Sigmoid colon (tissue), 7 donors: ENCODE results near the gene CEP295NL. TPM values are rescaled to one million over a fixed set of nuclear protein-coding genes. Genes with fewer than 3 reads are reported as not detected.

Source experiments
- DNase-seq: peaks from one replicate; pipeline ENCODE4 v3.0.0-alpha.2; 2019
- H3K27ac ChIP-seq, 4 donors: fragments of 200-600 bp; sonication (generic); one replicate each; pipeline ENCODE4 v1.5.1; 2016 to 2019; ENCODE audit warnings: mild to moderate bottlenecking in 1 of 4
- H3K27me3 ChIP-seq, 3 donors: fragments of 200-600 bp; sonication (generic); one replicate each; pipeline ENCODE4 v1.5.1; 2019; ENCODE audit warnings: mild to moderate bottlenecking in 1 of 3
- H3K36me3 ChIP-seq, 4 donors: fragments of 200-600 bp; sonication (generic); one replicate each; pipeline ENCODE4 v1.5.1; 2016 to 2019
- H3K4me1 ChIP-seq, 4 donors: fragments of 200-600 bp; sonication (generic); one replicate each; pipeline ENCODE4 v1.5.1; 2017 to 2019
- H3K4me3 ChIP-seq, 4 donors: fragments of 200-600 bp; sonication (generic); one replicate each; pipeline ENCODE4 v1.5.1; 2017 to 2019; ENCODE audit warnings: mild to moderate bottlenecking in 2 of 4, moderate library complexity in 1 of 4
- H3K9me3 ChIP-seq, 4 donors: fragments of 200-600 bp in 3 of 4; sonication (generic) in 3 of 4; one replicate each; pipeline versions ENCODE4 v1.5.1 to v1.6.1; 2013 to 2019
- CTCF ChIP-seq, 4 experiments: fragments of 450-650 bp in 3 of 4; fragments of 200-600 bp in 1 of 4; IDR thresholded peaks; one replicate each; pipeline ENCODE4 v1.5.1; 2016 to 2019; ENCODE audit warnings: antibody characterized with exemption in 4 of 4, mild to moderate bottlenecking in 3 of 4, moderate library complexity in 2 of 4
- EP300 ChIP-seq, 4 donors: sonication (generic); formaldehyde crosslinking; IDR thresholded peaks; one replicate each; pipeline ENCODE4 v1.6.1; 2017; ENCODE audit warnings: antibody characterized with exemption in 4 of 4
- POLR2A ChIP-seq, 2 donors: fragments of 450-650 bp; IDR thresholded peaks; one replicate each; pipeline ENCODE4 v1.6.1; 2016; ENCODE audit warnings: antibody characterized with exemption in 2 of 2, mild to moderate bottlenecking in 2 of 2, moderate library complexity in 2 of 2
- POLR2AphosphoS5 ChIP-seq, 4 donors: sonication (generic); formaldehyde crosslinking; IDR thresholded peaks; one replicate each; pipeline ENCODE4 v1.6.1; 2017; ENCODE audit warnings: antibody characterized with exemption in 4 of 4
- WGBS, 2 donors: extraction: QIAGEN DNeasy Blood & Tissue Kit; methylation state at CpG; one replicate each; pipeline ENCODE4 v1.1.7; 2013; 5-methylcytosine and 5-hydroxymethylcytosine counted together
- intact Hi-C: fragments of 100-400 bp; cut with DNase I; formaldehyde crosslinking; loops from one replicate; pipeline ENCODE4 v1.15.1; 2023
- polyA plus RNA-seq, 3 donors: library from polyadenylated mRNA; stranded (reverse); fragments of 200-250 nt; gene quantifications; one replicate each; pipeline ENCODE4 v1.2.3, GENCODE V29; 2013
- total RNA-seq, 4 donors: library from RNA; depleted of rRNA; stranded (reverse); fragments of >200 nt; gene quantifications; one replicate each; pipeline ENCODE4 v1.1.0, GENCODE V29; 2016
- donor health status: healthy with polysubstance abuse.
- donor health status: Bipolar disorder and iron deficiency.
- donor health status: healthy.

CEP295NL gene
- total and polyA plus RNA-seq, 7 donors: 0.89 to 13.8 (median 1.8) TPM; not detected in 2

GRCh38 chr17:78893684-78894083 is 9.3 kb downstream of the CEP295NL start:
- Histone ChIP-seq H3K27me3 (no peaks in the 10 kb centered on the region), H3K4me3 (no peak overlapping the region), H3K27ac (peak overlapping the region in 3 of 4 donors; percentile 23 to 76 (median 71)), H3K9me3 (no peaks in the 10 kb centered on the region), H3K36me3 (peaks cover 0 to 3% (median 0%) of the 10 kb centered on the region in 4 donors), H3K4me1 (peaks cover 0 to 98% (median 95%) of the 10 kb centered on the region in 4 donors)
- DNase-seq: no peak
- 63 to 66% methylated on average over 4 of the region's 4 CpGs for WGBS, 2 donors
- intact Hi-C loops: no loop called here
- TF ChIP-seq CTCF (IDR thresholded peaks at IDR 0.05) (no peak), EP300 (IDR thresholded peaks at IDR 0.05) (no peak), POLR2AphosphoS5 (IDR thresholded peaks at IDR 0.05) (no peak), POLR2A (IDR thresholded peaks at IDR 0.05) (no peak)

GRCh38 chr17:78892936-78893379 is 10.0 kb downstream of the CEP295NL start:
- TF ChIP-seq CTCF (IDR thresholded peaks at IDR 0.05) (no peak), EP300 (IDR thresholded peaks at IDR 0.05) (no peak), POLR2AphosphoS5 (IDR thresholded peaks at IDR 0.05) (no peak), POLR2A (IDR thresholded peaks at IDR 0.05) (no peak)
- H3K4me1 ChIP-seq: peaks cover 0 to 98% (median 92%) of the 10 kb centered on the region in 4 donors
- intact Hi-C loops: no loop called here

GRCh38 chr17:78892520-78892919 is 10.5 kb downstream of the CEP295NL start:
- intact Hi-C loops: no loop called here
- peaks cover 0 to 3% (median 0%) of the 10 kb centered on the region in 4 donors for H3K36me3 ChIP-seq
- no peaks in the 10 kb centered on the region for H3K27me3 ChIP-seq
- TF ChIP-seq POLR2A (IDR thresholded peaks at IDR 0.05) (no peak), EP300 (IDR thresholded peaks at IDR 0.05) (no peak), CTCF (IDR thresholded peaks at IDR 0.05) (no peak), POLR2AphosphoS5 (IDR thresholded peaks at IDR 0.05) (no peak)
- DNase-seq: no peak
- H3K4me3 ChIP-seq: no peak overlapping the region
- H3K9me3 ChIP-seq: no peaks in the 10 kb centered on the region
- peaks cover 0 to 94% (median 88%) of the 10 kb centered on the region in 4 donors for H3K4me1 ChIP-seq
- 59 to 63% methylated on average over 5 of the region's 5 CpGs for WGBS, 2 donors
- H3K27ac ChIP-seq: peak overlapping the region in 3 of 4 donors; percentile 39 to 58 (median 50)

More at GRCh38 chr17:78892936-78893379, 10.0 kb downstream of the CEP295NL start:
- Histone ChIP-seq H3K9me3 (no peaks in the 10 kb centered on the region), H3K36me3 (peaks cover 0 to 3% (median 0%) of the 10 kb centered on the region in 4 donors), H3K27ac (peak overlapping the region in 3 of 4 donors; percentile 39 to 58 (median 50)), H3K4me3 (no peak overlapping the region), H3K27me3 (no peaks in the 10 kb centered on the region)
- WGBS, 2 donors: 52 to 61% methylated on average over 6 of the region's 6 CpGs
- no peak for DNase-seq

- TF ChIP-seq CTCF (IDR thresholded peaks at IDR 0.05): no peak
- H3K27ac ChIP-seq: peak overlapping the region; percentile 21 to 58 (median 44)
- peaks cover 0 to 4% (median 0%) of the 10 kb centered on the region in 4 donors for H3K36me3 ChIP-seq
- H3K4me1 ChIP-seq: peaks cover 0 to 91% (median 84%) of the 10 kb centered on the region in 4 donors
- no peak for DNase-seq
- no peak overlapping the region for H3K4me3 ChIP-seq
- intact Hi-C loops: no loop called here
- no peaks in the 10 kb centered on the region for H3K9me3 ChIP-seq
- no peaks in the 10 kb centered on the region for H3K27me3 ChIP-seq
- 89 to 91% methylated on average over 14 of the region's 14 CpGs for WGBS, 2 donors
These were observed 10.9 kb downstream of the CEP295NL start for GRCh38 chr17:78892062-78892456.
